ENCODE results near the gene GNRHR.
"Not testable (repeated sequence)": the region's sequence is repeated elsewhere in the genome, so short reads cannot be mapped to it uniquely, and the experiment has no call there.

The GNRHR gene, protein sequence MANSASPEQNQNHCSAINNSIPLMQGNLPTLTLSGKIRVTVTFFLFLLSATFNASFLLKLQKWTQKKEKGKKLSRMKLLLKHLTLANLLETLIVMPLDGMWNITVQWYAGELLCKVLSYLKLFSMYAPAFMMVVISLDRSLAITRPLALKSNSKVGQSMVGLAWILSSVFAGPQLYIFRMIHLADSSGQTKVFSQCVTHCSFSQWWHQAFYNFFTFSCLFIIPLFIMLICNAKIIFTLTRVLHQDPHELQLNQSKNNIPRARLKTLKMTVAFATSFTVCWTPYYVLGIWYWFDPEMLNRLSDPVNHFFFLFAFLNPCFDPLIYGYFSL

DNA sequence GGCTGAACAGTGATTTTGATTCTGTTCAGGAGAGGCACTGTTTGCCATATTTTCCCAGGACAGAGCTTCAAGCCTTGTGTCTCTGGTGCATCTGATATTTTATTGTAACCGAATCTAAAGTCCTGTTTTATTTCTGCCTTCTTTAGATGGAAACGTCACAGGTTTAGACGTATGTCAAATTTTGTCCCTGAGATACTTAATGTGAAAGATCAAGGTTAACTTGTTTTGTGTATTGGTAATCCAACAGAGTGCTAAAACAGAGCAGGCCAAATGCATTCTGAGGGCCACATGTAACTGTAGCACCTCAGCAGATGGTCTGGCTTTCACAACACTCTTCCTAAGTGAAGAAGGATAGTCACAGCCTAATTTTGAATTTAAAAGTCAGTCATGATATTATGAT lies at the start of gene GNRHR:
Gene GNRHR, minus strand, starts transcription at position 101 of the 400 bp plus-strand sequence. Its CDS starts 53 bp downstream, at position 48.
- no peak for DNase-seq (ENCODE audit: low read depth in 2 of 2)

DNA sequence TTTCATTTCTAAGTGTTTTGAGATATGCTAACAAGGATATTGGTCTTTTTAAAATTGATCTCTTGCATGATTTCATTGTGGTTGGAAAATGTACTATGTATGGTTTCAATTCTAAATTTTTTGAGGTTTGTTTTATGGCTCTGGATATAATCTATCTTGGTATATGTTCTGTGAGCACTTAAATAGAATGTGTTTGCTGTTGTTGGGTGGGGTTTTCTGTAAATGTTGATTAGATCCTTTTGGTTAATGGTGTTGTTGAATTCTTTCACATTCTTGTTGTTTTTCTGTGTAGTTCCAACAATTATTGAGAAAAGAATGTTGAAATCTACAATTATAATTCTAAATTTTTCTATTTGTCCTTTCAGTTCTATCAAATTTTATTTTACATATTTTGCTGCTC lies 42.6 kb upstream of the GNRHR start:
- no peak for DNase-seq (ENCODE audit: low read depth in 2 of 2)

DNA sequence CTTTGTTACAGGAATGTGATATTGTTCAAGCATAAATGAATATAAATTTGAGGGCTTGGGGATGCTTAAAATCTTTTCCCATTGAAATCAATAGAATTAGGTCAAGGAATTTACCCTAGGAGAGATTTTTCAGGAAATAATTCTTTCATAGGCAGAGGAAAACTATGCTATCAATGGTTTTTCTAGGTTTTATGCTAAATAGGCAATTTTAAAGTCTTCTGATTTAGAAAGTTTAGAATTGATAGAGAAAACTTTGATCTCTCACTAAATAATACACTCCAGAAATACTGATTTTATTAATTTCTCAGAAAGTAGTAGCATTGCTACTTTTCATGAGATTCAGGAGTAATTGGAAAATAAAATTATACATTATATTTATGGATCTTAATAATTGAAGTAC lies 36.5 kb upstream of the GNRHR start:
- no peak for DNase-seq (ENCODE audit: low read depth in 2 of 2)

DNA sequence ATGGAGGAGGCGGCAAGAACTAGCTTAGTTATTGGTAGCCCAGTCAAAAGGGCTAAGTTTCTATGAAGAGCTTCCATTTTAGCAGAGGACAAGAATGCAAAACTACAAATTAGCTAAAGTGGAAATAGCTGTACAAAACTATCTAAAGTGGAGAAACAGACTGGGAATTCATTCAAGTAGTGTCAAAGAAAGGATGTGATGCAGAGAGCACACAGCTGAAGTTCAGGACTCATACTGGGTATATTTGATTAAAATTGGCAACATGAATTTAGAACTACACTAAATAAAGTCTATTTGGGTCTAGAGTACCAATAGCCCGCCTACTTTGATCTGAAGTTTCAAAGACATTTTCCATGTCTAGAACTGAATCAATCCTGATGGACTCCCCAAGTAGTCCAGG lies 33.1 kb upstream of the GNRHR start:
- DNase-seq (ENCODE audit: low read depth in 2 of 2), result no peak

DNA sequence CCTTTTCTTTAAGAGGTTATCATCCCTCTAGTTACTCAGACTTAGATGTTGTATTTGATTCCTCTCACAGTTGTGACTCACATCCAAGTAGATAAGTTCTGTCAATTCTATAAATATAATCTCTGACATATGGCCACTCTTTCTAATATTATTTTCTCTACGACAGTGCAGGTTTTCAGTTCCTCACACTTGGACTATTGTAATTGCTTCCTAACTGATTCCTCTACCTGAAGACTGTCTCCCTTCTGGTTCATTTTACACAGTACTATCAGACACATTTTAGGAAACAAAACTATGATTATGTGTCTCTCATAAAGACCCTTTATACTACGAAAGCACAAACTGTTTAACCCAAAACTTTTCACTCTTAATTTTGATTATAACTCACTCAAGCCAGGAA lies 31.3 kb upstream of the GNRHR start:
- DNase-seq (ENCODE audit: low read depth in 2 of 2), result no peak

DNA sequence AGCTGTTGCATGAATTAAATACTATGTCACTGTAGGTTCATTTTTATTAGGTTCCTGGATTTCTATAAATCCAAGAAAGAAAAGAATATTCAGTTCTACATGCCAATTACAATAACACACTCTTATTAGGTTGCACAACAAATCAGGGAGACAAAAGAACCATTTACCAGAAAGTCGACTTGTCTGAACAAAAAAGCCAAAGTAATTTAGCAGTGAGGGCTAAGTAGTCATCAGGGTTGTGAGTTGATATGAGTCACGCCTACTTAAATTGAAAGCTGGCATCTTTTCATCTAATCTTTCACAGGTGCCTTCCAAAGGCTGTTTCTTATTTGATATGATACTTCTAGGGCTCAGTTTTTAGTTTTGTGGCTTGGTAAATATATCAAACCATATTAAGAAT lies 25.4 kb upstream of the GNRHR start:
- DNase-seq (ENCODE audit: low read depth in 2 of 2), result no peak

DNA sequence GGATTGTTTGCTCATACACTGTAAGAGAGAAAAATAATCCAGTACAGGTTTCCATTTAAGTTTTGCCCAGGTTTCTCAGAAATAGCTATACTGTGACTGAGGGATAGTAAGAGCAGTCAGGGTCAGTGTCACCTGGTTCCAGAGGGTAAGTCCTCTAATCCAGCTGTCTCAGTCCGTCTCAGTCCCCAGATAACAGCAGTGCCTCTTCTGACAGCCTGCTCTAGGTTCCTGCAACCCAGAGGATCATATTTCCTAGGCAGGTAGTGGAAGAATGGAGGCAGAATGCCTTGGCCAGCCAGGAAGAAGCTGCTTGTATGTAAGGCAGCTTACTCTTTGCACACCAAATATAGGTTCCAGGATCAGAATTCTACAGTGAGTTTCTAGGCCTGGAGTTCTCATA lies 22.6 kb upstream of the GNRHR start:
- no peak for DNase-seq (ENCODE audit: low read depth in 2 of 2)

DNA sequence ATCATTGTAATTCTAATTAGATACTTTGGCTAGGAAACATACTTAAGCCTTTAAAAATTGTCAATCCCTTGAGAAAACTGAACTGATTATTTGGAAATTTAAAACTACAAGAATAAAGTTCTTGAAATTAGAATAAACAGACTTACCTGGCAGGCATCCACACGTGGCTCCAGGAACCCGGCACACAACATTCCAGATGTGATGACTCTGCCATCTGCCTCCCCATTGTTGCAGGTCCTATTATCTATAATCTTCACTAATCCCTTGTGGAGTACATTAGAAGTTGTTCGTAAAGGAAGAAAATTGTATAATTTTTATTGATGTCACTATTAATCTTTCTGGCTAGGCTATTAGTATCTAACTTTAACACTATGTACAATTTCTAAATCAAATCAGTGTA lies 16.2 kb upstream of the GNRHR start:
- DNase-seq (ENCODE audit: low read depth in 2 of 2), result no peak

DNA sequence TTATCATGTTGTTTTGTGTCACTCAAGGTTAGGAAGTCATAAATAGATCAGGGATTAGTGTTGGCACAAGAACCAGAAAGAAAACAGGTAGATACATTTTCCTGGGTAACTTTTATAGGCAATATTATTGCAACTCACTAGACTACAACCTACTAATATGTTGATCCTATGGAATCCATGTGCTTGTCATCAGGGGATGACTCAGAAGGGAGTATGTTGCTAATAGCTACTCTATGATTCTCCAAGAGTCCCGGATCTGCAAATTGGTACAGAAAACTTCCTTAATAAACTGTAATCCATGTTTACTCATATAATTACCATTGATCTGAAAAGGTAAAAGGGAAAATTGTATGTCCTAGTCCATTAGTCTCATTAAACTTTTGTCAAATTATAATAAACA lies 11.7 kb upstream of the GNRHR start:
- DNase-seq (ENCODE audit: low read depth in 2 of 2), result no peak

DNA sequence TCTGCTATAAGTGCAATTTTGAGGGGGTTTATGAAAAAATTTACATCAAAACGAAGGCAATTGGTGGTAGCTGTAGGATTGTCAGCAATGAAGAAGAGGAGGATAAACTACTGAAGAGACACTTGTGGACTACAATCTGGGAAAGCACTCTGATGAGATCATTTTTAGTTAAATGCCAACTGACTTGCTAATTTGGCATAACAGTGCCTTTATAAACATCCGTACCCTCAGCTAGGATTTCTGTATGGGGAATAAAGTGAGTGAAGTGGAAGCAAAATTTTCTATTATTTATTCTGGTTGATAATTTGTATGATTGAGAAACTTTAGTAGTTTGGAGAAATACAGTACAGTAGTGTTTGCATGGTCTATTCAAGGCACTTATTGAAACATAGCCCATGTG lies 11.2 kb upstream of the GNRHR start:
- DNase-seq (ENCODE audit: low read depth in 2 of 2), result no peak

DNA sequence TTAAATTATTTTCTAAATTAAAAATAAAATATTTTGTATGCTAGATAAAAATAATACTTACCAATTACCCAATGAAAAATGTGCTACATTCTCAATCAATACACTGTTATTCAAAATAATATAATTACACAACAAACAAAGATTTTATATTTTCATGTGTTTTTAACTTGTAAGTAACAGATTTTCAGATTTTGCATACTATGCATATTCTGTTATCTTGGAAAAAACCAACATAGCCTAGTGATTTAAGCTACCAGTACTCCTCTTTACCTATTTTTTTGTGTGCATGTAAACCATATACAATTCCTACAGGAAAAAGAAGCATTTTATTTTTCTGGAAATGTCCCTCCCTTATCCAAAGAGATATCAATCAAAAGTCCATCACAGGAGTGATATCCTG lies 10.0 kb upstream of the GNRHR start:
- no peak for DNase-seq (ENCODE audit: low read depth in 2 of 2)

DNA sequence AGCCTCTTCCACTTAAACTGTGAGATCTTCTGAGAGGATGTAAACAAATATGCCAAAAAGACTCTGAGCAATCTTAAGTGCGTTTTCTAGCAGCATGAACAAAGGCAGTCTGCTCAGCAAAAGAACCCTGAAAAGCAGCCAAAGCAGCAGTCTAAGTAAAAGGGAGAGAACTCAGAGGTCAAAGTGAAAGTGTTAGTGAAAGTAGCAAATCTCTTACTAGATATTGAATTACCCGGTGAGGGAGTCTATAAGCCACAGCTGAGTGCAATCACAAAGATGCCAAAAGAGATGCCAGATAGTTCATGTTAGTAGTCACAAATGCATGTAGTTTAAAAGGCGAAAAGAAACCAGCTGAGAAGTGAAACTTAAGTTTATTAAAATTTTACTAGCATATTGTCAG lies 7.9 kb upstream of the GNRHR start:
- DNase-seq (ENCODE audit: low read depth in 2 of 2), result no peak

DNA sequence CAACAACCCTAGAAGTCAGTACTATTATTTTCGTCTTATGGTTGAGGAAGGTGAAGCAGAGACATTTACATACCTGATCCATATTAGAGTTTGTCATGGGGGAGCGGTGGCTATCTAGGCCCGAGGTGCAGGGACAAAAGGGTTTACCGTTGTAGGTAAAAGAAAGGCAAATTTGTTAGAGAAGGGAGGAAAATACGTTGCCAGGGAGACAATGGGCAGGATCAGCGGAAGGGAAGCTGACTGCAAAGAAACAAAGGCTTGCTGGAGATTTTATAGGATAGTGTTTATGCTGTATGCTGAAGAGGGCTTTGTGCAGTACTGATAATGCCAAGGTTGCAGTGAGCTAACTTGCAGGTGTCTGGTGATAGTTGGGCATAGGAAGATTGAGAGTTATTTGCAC lies 2.8 kb upstream of the GNRHR start:
- DNase-seq (ENCODE audit: low read depth in 2 of 2), result not testable (repeated sequence)

DNA sequence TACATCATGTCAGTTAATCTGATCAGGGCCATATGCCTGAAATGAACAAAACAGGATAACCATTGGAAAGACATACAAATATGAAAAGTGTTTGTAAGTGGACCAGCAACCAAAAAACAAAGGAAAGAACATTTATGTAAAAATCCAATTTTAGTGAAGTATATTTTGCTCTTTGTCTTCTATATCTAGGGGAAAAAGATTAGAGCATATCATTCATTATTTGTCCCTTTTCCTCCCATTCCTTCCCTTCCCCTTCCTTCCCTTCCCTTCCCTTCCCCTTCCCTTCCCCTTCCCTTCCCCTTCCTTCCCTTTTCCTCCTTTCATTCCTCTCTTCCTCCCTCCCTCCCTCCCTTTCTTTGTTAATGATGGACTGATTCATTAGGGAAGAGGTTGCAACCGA lies 1.8 kb upstream of the GNRHR start:
- DNase-seq (ENCODE audit: low read depth in 2 of 2), result no peak

DNA sequence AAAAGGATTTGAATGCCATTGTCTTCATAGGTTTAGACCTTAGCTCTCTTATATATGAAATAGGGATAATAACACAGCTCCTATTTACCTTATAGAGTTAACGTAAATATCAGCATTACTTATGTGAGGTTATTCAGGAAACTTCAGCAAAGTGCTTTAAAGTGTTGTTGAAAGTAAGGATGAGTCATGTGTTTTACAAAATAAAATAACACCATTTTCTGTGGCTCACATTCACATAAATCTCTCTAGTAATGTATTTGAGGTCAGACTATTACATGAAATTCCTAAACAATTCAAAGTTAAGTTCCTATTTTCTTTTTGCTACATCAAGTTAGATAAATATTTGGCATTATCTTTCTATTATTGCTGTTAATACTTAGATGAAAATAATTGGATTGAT lies 2.9 kb downstream of the GNRHR start:
- DNase-seq (ENCODE audit: low read depth in 2 of 2), result no peak

DNA sequence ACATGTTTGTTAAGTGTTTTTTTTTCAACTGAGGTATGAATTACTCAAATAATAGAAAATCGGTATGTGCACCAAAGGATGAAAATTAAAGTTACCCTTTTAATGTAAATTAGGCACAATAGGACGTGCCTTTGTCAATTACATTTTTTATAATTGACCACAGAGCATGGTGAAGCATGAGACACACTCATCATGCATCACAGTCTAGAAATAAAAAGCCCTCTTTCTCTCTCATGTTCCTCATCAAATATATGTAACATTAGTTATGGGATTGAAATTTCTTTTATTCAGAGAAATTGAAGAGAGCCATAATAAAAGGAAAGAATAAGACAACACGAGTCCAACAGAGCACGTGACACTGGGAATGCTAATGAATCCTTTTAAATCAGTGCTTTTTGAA lies 3.5 kb downstream of the GNRHR start:
- DNase-seq (ENCODE audit: low read depth in 2 of 2), result no peak

DNA sequence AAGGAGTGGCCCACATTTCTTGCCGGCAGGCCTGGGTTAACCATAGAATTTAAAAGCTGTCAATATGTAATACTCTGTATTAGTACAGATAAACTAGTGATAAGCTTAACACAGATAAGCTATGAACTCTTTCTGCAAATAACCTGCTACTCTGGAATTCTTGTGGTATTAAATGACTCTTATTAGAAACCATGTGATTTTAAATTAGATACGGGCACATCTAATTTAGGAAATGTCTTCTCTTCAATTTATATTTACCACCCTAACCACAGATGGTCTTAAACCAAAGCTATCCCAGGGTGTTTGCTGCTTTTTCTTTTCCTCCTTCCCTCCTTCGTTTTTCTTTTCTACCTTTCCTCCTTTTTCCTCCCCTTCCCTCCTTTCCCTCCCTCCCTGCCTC lies 4.9 kb downstream of the GNRHR start:
- no peak for DNase-seq (ENCODE audit: low read depth in 2 of 2)

DNA sequence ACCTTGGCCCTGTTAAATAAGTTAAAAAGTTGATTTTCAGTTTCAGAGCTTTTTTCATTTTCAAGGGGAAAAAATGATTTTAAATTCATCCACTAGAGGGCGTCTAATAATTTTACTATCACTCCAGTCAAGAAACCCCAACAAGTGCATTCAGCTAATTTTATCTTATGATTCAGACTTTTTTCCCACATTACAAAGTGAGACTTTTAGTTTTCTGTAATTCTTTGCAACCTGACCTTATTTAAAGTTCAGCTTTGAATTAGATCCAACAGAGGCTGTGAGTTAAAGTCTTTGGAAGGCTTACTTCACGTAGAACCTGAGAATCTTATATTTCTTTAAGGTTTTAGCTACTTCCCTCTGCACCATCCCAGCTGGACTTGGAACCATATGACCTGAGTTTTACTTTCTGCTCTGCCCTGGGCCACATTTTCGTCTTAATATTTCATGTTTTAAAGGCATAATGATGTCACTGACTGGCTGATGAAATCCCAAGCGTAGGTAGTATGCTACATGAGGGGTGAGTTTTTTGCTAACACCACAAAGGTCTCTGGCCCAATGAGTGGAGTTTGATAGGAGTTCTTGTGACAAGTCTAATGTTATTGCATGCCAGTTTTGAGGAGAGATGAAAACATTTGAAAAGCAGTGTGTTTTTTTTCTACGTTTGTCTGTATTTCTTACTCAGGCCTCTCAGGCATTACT lies 7.2 kb downstream of the GNRHR start:
- no peak for DNase-seq (ENCODE audit: low read depth in 2 of 2)

DNA sequence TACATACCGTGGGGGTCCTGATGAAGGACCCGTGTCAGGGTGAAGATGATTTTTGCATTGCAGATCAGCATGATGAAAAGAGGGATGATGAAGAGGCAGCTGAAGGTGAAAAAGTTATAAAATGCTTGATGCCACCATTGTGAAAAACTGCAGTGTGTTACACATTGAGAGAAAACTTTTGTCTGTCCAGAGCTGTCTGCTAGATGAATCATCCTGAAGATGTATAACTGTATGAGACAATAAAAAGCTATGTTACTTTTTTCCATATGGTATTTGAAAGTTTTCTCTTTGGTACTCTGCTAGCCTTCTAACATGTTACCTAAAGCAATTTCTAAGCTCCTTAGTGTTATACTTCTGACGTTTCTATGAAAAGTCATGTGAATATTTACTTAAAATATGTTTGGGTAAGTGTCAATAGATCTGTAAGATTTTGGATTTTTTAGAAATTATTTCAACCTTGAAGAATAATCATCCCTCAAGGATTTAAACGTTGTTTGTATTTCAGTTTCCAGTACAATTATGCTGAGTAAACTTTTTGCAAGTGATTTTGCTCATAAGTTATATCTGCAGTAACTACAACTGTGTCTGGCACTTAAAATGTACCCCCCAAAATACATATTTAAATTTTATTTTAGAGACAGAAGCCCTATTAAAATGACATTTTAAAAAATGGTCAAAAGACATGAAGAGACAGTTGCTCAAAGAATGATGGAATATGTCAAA lies 9.5 kb downstream of the GNRHR start:
- no peak for DNase-seq (ENCODE audit: low read depth in 2 of 2)

DNA sequence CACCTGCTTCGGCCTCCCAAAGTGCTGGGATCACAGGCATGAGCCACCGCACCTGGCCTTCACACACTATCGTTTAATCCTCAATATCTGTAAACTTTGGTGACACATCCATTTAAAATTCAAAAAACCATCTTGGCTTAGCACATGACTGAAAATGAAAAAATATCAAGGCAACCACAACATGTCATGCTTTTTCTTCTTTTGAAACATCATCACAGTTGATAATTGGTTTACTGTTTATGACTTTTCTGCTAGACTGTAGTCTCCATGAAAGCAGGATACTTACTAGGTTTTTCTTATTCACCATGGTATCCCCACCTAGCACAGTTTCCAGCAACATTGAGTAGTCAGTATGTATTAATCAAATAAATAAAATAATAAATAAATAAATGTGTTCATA lies 11.0 kb downstream of the GNRHR start:
- DNase-seq (ENCODE audit: low read depth in 2 of 2), result no peak

DNA sequence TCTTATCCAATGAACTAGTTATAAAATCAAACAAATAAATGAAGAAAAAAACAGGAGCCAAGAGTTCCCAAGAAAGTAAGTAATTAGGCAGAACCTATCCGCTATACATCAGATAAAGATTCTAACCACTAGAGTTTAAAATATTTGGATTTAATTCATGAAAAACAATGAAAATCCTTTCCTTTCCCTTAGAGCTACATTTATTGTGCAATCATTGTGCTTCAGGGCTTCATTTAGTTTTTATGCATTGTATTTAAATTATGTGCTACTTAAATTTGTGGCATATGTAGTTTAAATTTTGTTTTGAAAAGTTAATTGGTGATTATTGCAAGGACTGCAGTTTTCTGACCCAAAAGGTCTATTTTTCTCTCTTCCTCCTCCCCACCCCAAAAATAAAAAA lies 17.9 kb downstream of the GNRHR start:
- DNase-seq (ENCODE audit: low read depth in 2 of 2), result no peak

DNA sequence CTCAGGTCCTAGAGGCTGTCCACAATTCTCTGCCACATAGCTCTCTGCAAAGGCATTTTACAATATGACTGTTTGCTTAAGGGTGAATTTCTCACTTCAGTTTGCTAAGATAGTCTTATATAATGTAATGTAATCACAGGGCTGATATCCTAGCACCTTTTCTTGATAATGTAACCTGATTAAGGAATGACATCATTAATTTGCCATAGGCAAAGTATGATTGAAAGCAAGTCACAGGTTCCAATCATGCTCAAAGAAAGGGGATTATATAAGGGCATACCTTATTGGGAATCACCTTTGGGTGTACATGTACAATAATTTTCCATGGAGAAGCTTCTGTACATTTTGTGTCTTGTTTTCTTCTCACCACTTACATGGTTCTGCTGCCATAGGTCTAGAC lies 18.9 kb downstream of the GNRHR start:
- no peak for DNase-seq (ENCODE audit: low read depth in 2 of 2)

DNA sequence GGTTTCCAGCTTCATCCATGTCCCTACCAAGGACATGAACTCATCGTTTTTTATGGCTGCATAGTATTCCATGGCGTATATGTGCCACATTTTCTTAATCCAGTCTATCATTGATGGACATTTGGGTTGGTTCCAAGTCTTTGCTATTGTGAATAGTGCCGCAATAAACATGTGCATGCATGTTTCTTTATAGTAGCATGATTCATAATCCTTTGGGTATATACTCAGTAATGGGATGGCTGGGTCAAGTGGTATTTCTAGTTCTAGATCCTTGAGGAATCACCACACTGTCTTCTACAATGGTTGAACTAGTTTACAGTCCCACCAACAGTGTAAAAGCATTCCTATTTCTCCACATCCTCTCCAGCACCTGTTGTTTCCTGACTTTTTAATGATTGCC lies 23.7 kb downstream of the GNRHR start:
- DNase-seq (ENCODE audit: low read depth in 2 of 2), result not testable (repeated sequence)
